IPS-18c (cell line): ENCODE data around the gene SYTL1.

Experiments
- H3K4me3 ChIP-seq: 2 replicates; pipeline ENCODE4 v1.7.0; 2013; ENCODE audit warnings: low read depth, mild to moderate bottlenecking, low read length, moderate library complexity; ENCODE audit not compliant: insufficient read depth
- H3K9me3 ChIP-seq: one replicate; pipeline ENCODE4 v1.6.1; 2013; ENCODE audit warnings: mild to moderate bottlenecking, low read length, moderate library complexity; ENCODE audit not compliant: control insufficient read depth, insufficient read depth

Gene SYTL1

GRCh38 chr1:27355683-27356082, 13.9 kb downstream of the SYTL1 start:
- no peaks in the 10 kb centered on the region for H3K9me3 ChIP-seq
- no peak overlapping the region for H3K4me3 ChIP-seq

GRCh38 chr1:27356277-27356618, 14.4 kb downstream of the SYTL1 start:
- no peak overlapping the region for H3K4me3 ChIP-seq

GRCh38 chr1:27356619-27357280, 14.9 kb downstream of the SYTL1 start:
- Histone ChIP-seq H3K4me3 (no peak overlapping the region), H3K9me3 (no peaks in the 10 kb centered on the region)

More at GRCh38 chr1:27356277-27356618, 14.4 kb downstream of the SYTL1 start:
- H3K9me3 ChIP-seq: no peaks in the 10 kb centered on the region

- H3K9me3 ChIP-seq: no peaks in the 10 kb centered on the region
- H3K4me3 ChIP-seq: peak overlapping the region; percentile 24
Observed at GRCh38 chr1:27357281-27358037, 15.6 kb downstream of the SYTL1 start.

- no peak overlapping the region for H3K4me3 ChIP-seq
- H3K9me3 ChIP-seq: no peaks in the 10 kb centered on the region
Observed at GRCh38 chr1:27358038-27358927, 16.5 kb downstream of the SYTL1 start.

GRCh38 chr1:27358928-27359313, 17.1 kb downstream of the SYTL1 start:
- Histone ChIP-seq H3K9me3 (no peaks in the 10 kb centered on the region), H3K4me3 (no peak overlapping the region)

GRCh38 chr1:27359822-27360158, 18.0 kb downstream of the SYTL1 start:
- Histone ChIP-seq H3K4me3 (peak overlapping the region; percentile 85), H3K9me3 (no peaks in the 10 kb centered on the region)

- Histone ChIP-seq H3K4me3 (peak overlapping the region; percentile 85), H3K9me3 (no peaks in the 10 kb centered on the region)
Observed at GRCh38 chr1:27360159-27361043, 18.6 kb downstream of the SYTL1 start.

GRCh38 chr1:27361044-27361402, 19.2 kb downstream of the SYTL1 start:
- peak overlapping the region; percentile 85 for H3K4me3 ChIP-seq
- H3K9me3 ChIP-seq: no peaks in the 10 kb centered on the region

GRCh38 chr1:27361553-27361952, 19.7 kb downstream of the SYTL1 start:
- Histone ChIP-seq H3K9me3 (no peaks in the 10 kb centered on the region), H3K4me3 (no peak overlapping the region)

GRCh38 chr1:27363766-27364695, 22.2 kb downstream of the SYTL1 start:
- no peaks in the 10 kb centered on the region for H3K9me3 ChIP-seq
- H3K4me3 ChIP-seq: no peak overlapping the region

- no peaks in the 10 kb centered on the region for H3K9me3 ChIP-seq
Observed at GRCh38 chr1:27364696-27365371, 23.0 kb downstream of the SYTL1 start.

GRCh38 chr1:27365372-27366112, 23.7 kb downstream of the SYTL1 start:
- Histone ChIP-seq H3K9me3 (no peaks in the 10 kb centered on the region), H3K4me3 (peak overlapping the region; percentile 67)

More at GRCh38 chr1:27364696-27365371, 23.0 kb downstream of the SYTL1 start:
- no peak overlapping the region for H3K4me3 ChIP-seq

GRCh38 chr1:27366113-27366410, 24.2 kb downstream of the SYTL1 start:
- H3K9me3 ChIP-seq: no peaks in the 10 kb centered on the region
- H3K4me3 ChIP-seq: peak overlapping the region; percentile 67

GRCh38 chr1:27366411-27367159, 24.8 kb downstream of the SYTL1 start, which contains the start of gene MAP3K6:
Gene MAP3K6 (minus strand): TSS chr1:27366961. CDS start chr1:27366597, 364 bp downstream.
- H3K9me3 ChIP-seq: no peaks in the 10 kb centered on the region
- H3K4me3 ChIP-seq: peak within 1 kb of the TSS; percentile 67
